GM12891 (cell line): ENCODE data around the gene PPP1R12B.
"Not testable (repeated sequence)": the region's sequence is repeated elsewhere in the genome, so short reads cannot be mapped to it uniquely, and the experiment has no call there.

ENCODE experiments used
- POLR2A ChIP-seq: IDR thresholded peaks from 2 replicates; pipeline ENCODE4 v1.6.1; 2011; ENCODE audit warnings: low read depth, low read length, control low read depth
- POLR2AphosphoS5 ChIP-seq: IDR thresholded peaks from 2 replicates; pipeline ENCODE4 v1.6.1; 2011; ENCODE audit warnings: low read depth, low read length, control low read depth

DNA sequence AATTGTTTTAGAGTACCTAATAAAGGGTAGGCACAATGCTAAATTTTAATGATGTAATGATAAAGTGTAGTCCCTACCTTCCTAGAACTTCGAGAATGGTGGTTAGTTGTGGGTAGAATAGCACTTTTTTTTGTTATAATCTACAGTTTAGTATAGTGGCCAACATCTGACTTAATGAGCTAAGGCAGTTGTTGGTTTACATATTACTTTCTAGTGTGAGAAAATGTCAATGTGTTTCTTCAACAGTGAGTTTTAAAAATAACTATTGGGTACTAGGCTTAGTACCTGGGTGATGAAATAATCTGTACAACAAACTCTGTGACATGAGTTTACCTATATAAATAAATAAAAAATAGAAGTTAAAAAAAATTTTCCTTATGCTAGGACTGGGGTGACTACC lies 120.6 kb downstream of the PPP1R12B start:
- not testable (repeated sequence) for TF ChIP-seq POLR2A, POLR2AphosphoS5
